ENCODE measurements around the gene SIX3.
A peak's percentile ranks its signal among the peaks of the same experiment; 100 is the strongest.

SIX3 gene

DNA sequence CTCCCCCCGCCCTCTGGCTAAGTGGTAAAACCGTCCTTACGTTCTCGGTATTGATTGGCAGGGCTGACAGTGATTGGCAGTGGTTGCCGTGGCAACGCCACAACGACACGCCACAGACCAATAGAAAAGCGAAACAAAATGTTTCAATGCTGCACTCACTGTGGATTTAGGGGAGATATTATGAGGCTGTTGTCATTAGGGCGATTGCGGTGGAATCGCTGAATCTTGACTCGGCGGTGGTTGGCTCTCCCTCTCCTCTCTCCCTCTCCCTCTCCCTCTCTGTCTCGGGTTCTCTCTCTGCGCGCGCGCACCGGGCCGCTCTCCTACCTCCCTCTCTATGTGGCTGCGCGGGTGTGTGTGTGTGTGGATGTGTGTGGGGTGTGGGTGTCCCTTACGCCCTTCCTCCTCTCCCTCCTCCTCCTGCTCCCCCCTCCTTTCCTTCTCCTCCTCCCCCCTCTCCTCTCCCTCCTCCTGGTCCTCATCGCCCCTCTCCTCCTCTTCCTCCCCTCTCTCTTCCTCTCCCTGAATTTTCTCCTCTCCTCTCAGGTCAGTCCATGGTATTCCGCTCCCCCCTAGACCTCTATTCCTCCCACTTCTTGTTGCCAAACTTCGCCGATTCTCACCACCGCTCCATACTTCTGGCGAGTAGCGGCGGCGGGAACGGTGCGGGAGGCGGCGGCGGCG lies at the start of gene SIX3:
SIX3 (plus strand) TSS at position 152 of the 684 bp plus-strand sequence; CDS start at position 555, 403 bp downstream.
- peak; percentile 57 for DNase-seq

DNA sequence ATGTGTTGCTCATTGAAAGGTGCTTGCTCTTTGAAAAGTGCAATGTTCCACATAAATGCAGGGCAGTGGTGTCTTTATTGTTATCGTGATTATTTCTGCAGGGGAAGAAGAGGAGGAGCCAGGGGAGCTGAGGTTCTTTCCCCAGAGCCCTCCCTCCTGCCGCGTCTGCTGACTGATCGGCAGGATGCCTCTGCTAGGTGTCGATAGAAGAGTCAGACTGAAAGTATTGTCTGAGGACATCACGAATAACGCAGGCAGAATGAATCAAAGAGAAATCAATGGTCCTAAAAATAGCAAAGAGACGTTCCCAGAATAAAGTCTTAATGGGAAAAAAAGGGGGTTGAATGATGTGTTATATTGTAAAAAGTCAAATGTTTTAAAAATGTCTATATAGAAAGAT lies 47.4 kb upstream of the SIX3 start:
- no peak for DNase-seq

DNA sequence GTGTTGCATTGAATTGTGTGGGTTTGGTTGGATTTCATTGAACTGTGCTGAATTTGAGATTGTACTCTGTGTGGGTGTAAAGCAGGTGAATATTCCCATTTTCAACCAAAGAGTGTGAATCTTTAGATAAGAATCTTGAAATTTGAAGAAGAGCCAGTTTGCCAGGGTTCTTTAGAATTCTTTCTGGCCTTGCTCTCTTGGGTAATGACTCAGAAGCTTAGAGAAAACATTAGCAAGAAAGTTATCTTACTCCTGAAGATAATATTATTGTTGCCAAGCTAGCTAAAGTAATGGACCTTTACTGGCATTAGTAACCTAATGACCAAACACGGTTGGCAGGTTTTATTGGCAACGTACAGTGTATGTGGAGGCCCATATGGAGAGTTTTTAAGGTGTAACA lies 46.4 kb upstream of the SIX3 start:
- DNase-seq = no peak

DNA sequence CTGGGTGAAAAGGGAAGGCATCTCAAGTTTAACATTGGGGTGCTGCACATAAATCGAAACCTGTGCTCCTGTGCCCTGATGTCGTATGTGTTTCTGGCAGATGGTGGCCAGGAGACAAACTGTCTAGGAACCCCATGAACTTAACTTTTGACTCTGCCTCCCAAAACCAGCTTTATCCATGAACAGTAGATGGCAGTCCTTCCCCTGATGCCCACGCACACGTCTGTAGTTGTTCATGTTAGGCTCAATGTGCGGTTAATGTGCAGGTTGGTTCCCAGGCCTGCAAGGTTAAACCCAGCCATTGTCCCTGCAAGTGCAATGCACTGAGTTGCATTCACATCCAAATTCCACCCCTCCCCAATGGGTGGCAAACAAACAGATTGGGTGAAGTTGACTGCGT lies 44.1 kb upstream of the SIX3 start:
- DNase-seq = no peak

DNA sequence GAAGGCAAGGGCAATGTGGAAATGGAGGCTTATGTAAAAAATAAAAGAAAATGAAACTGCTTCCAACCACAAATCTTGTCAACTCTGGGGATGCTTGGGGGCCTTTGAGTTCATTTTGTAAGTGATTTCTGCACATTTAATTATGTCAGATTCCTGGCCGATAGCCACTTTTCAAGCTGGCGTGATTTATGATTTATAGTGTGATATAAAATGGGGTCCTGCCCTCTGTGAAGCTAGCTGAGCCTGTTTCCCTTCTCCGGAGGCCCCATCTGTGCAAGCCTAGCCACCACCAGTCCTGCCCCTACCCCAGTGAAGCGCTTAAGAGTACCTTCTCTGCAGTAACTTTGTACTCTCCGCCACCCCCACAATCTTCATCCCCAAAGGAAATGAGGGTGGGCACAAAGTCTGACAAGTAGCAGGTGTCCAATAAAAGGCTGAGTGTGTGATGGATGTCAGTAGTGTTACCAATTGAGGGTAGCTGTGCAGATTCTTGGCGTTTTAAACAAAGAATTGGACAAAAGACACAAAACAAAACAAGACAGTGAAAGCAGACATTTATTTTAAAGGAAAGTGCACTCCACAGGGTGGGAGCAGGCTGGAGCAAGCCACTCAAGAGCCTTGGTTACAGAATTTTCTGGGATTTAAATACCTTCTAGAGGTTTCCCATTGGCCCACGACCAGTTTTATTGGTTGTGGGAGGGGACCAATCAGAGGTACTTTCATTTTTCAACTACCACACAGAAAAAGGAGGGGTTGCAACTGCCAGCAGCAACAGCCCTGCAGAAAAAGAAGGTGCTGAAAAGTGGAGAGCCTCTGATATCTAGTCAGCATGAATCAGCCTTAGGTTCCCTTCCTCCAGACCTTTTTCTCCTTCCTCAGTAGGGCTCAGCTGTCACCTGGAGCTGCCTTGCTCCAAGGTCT lies 39.0 kb upstream of the SIX3 start:
- no peak for DNase-seq

DNA sequence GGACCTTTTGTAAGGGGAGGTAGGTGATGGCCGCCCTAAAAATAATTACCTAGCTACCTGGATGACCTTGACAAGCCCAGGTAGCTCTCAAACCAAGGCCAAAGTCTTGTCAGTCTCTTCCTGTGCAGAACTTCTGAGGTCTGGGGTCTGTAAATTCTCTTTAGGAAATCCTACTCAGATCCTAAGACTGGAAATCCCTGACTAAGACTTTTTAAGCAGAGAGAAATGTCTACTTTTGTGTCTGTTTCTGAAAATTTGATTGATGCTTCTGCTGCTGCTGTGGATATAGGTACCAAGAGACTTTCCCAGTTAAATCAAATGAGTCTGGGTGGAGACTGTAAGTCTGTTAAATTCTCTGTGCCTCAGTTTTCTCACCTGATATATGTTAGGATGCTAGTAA lies 36.9 kb upstream of the SIX3 start:
- DNase-seq = no peak

DNA sequence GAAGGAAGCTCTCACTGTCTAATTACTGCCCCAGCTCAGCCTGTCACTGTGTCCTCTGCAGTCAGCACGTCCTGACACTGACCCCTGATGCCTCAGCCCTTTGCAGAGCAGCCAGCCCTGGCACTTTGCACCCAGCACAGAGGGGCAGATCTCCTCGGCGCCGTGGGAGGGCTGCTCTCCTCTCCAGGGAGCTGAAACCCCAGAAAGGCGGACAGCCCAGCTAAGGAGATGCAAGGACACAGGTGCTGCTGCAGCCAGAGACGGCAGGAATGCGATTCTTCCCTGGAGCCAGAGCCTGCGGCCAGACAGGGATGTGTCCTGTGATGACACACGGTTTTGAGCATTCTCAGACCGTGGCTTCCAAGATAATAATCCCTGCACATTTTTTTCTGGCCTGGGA lies 34.5 kb upstream of the SIX3 start:
- DNase-seq = no peak

DNA sequence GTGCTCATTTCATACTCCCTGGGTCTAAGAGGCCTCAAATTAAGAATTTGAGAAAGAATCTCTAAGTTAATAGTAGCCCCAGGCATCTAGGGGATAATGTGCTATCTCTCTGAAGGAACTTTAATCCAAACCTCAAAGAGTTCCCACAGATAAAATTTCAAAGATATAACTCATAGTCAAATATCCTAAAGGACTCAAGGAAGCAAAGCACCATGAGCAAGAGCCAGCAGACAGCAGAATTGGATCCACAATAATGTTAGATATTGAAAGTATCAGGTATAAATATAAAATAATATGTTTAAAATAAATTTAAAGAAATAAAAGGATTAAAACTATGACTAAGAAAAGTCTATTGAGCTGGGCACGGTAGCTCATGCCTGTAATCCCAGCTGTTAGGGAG lies 31.7 kb upstream of the SIX3 start:
- DNase-seq = no peak

DNA sequence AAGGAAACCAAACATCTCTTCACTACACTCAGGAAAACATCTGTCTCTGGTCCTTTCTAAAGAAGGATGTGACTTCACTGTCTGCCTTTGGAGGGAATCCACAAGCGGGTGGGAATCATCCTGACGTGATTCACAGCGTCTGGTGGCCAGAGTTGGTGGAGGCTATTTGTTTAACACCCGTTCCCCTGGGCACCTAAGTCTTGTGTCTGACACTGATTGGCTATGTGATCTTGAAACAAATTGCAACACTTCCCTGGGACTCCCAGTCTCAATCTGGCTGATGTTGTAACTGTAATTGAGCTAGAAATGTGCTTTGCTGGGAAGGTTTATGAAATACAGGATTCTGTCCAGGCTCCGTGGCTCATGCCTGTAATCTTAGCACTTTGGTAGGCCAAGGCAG lies 28.8 kb upstream of the SIX3 start:
- no peak for DNase-seq

DNA sequence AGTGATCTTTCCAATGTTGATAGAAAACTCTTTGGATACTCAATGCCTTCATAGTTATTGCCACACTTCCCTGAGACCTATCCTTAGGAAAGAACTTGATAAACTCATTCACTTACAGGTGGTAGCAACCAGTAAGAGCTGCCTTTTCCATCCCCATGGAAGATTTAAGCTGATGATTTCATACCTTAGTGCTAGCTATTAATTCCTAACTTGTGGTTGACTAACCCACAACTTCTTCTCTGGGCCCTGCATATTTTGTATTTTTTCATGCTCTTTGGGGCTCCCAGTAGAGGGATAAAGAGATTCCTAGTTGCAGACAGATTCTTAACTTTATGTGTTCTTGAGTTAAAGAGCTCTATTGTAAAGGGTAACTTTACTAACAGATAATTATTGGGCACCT lies 25.2 kb upstream of the SIX3 start:
- no peak for DNase-seq

DNA sequence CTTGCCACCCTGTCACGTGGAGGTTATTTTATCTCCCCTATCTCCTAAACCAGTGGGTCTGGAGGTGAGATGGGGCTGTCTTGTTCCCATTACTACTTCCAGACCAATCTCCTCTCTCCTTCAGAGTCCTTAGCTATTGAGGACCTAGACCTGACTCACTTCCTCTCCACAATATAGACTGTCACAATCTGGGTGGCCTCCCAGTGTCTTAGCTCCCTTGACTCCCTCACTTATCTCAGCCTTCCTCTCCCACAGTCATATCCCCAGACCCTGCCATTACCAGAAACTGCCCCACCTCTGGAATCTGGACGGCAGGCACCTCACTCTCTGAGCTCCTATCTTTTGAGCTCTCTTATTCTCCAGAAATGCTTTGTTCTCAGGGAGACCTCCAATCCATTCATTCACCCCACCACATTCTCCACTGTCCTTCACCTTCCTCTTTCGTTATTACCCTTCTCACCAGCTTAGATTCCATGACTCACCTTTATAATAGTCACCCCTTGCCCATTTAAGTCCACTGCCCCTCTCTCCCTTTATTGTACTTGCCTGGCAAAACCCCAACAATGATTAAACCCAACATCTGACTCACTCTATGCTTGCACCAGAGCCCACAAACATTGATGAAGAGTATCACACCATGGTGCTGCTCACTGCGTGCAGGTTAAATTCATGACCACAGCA lies 23.3 kb upstream of the SIX3 start:
- no peak for DNase-seq

DNA sequence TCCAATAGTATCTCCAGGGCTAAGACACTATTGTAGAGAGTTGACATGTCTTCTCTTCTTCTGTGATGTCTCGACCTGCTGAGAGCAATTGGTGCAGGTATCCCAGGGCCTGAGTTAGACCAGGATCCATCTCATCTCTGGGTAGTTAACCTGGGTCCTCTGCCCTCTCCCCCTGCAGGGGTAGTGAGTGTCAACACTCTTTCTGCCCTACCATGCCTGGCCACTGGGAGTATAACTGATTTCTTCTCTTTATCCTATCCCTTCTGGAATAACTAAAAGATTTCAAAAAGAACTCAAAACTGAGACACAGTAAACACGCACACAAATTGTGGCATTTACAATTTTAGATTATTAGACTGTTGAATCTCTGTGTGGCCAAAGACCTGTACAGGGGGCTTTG lies 20.8 kb upstream of the SIX3 start:
- no peak for DNase-seq

DNA sequence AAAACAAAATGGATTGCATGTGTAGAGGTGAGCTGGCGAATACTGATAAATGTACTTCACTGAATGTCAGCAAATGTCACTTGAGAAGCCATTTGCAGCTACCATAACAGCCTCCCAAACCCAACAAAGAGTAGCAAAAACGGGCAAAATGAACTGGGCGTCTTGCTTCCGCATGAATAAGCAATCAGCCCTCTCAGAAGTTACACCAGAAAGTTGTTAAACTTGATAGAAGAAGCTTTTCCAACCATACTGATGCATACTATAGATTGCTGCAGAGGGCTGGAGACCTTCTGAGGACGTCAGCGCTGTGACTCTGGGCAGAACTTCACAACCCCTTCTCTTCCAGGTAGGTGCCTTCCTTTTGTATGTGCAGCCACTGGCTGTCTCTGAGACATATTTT lies 18.7 kb upstream of the SIX3 start:
- DNase-seq = no peak

DNA sequence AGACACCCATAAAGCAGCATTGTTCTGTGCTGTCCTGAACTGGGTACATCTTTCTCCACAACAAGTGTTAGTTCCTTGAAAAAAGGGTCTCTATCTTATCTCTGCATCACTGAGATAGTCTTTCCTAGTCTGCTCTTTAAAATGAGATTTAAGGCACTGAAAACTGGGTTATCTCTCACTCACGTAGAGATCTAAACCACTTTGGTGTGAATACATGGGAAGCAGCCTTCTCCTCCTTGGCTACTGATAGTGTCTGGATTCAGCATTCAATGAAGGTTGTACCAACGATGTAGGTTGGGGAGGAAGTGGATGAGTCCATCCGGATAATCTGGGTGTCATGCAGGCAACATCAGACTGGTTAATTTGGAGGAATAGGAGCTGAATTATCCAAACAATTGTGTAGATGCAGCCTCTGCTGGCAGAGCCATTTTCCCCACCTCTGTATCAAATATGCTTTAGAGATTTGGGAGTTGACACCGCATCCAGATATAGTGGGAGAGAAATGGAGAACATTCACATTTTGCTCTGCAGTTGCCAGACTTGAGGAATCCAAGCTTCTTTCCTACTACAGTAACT lies 15.9 kb upstream of the SIX3 start:
- no peak for DNase-seq

DNA sequence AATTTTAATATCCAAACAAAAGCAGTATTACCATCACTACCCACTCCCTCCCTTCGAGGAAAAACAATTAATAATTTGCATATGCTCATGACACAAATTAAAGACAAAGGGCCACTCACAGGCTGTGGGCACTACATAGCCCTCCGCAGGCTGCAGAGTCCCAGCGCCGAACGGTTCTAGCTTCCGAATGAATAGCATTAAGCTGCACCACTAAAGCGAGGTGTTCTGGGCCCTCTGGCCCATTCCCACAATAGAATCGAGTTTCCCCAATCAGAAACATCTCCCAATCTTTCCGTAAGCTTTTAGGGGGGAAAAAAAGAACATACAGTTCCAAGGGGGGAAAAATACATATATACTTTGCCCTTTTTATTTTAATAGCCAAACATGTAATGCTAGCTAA lies 14.5 kb upstream of the SIX3 start:
- no peak for DNase-seq

DNA sequence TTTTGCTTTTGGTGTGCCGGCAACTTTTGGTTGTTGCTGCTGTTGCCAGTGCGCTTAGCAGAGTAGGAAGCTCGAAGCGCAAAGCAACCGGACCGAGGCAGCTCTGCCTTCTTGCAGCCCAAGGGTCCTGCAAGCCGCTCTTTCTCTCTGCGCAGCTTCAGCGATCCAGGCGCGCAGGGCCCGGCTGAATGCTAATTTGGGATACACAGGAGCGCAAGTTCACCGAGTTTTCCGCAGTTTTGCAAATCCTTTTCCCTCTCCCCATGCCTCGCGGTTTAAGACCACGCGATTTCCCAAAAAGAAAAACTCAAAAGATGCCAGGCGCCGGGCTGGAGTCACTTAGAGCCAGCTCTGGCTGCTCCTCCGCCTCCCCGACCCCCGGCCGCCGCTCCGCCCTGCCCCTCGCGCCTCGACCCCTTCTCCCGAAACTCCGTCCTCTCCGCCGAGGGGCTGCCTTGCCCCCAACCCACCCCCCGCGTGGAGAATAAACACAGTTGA lies 13.5 kb upstream of the SIX3 start:
- DNase-seq = no peak

DNA sequence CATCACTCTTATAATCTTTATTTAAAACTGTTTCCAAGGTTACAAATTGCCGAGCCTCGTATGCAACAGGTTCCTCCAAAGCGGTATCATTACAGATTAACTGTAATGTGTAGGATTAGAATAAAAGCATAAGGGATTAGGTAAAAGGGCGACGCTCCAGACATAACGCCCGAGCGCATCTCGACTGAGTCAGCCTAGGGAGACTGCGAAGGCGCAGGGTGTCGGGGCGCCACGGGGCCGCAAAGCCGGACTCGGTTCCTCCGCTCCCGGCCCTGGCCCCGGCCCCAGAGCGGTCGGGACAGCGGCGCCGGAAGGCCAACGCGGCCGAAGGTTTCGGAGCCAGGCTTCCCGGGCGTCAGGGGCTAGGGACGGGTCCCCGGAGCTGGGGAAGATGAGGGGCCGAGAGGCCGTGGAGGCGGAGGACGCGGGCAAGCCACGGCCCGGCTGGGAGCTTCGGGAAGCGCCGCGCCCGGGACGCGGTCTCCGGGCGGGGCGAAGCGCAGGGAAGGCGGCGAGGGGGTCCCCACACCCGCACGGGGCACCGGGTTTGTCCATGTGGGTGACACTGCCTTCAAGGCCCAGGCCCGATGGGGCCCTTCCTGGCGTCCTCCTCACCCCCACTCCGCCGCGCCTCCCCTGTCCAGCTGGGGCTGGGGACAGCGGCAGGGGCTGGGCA lies 12.9 kb upstream of the SIX3 start:
- DNase-seq = no peak

DNA sequence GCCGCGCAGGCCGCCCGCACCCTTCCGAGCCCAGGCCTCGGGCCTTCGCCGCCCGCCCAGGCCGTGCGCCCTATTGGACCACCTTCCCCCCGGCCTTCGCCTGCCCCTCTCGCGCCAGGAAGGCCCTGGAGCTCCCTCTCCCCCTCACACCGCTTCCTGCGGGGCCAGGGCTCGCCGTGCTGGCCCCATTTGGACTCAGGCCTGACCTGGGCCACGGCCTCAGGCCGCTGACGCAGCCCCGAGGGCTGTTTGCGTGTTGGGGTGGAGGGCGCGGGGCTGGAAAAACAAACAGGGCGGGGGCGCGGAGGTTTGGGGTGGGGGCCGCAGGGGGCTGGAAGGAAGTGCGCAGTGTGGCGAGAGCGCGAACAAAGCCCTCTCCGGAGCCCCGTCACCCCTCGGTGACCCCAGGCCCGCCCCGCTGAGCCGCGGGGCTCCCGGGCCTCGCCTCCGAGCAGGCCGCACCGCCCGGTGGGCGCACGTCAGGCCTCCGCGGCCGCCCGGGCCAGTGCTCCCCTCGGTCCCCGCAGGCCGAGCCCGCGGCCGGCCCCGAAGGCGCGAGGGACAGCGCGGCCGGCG lies 12.3 kb upstream of the SIX3 start:
- DNase-seq = no peak

DNA sequence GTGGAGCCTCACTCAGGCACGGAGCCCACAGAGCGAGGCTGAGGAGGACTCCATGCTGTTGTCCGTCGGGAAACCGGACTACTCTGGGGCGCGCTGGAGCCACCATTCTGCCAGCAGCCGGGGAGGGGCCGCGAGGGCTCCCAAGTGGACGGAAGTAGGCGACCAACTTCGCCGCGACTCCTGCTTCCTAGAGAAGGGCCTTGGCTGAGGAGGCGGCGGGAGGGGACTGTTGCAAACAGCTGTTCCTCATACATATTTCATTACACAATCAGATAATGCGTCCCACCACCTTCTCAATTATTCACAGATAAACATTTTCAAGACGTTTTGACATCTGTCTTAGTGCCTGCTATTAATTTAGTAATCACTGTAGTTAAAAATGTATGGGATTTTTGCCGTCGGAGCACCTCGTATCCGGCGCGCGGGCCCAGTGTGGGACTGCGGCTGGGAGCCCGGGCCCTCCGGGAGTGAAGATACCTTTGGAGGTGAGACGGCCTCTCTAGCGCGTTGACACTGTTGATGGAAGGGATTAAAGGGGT lies 11.7 kb upstream of the SIX3 start:
- DNase-seq = no peak

DNA sequence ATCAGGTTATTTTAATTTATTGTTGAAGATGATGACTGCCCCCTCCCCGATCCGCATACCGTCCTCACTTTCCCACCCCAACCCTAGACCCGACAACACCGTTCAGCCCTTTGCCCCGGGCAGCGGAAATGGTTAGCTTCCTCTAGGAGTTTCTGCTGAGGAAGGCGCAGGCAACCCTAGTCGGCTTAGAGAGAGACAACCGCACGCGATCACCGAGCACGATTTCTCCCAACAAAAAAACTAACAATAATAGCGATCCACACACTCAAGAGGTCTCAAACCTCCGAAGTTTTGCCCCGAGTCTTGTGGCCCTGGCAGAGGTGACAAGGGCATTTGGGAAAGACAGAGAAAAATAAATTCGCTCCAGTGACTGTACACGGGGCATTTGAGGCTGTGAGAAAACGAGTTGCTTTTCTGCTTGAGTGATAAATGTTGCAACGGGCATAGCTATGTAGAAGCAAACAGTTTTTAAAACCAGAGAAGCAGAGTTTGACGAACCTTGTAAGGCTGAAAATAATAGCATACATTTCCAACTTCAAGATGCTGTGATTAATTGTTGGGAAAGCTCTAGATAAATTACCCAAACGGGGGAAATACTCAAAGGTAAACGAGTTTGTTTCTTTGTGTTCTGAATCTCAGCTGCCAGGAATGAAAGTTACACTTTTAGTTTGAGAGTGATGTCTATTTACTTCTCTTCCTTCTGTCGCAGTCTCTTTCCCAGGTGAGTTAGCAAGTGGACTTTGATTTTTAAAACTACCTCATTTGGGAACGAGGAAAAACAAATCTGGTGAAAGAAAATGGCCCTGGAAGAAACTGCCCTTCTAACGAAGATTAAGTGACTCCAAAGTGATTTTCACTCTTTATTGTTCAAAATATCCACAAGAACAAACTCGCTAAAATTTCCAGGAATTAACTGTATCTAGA lies 11.0 kb upstream of the SIX3 start:
- no peak for DNase-seq
